GM12892 (cell line): Measurements from ENCODE around the gene RRBP1.

ENCODE experiments used
- POLR2A ChIP-seq: IDR thresholded peaks from 2 replicates; pipeline ENCODE4 v1.6.1; 2011; ENCODE audit warnings: low read depth, low read length, control low read depth
- POLR2AphosphoS5 ChIP-seq: IDR thresholded peaks from 2 replicates; pipeline ENCODE4 v1.6.1; 2011; ENCODE audit warnings: low read depth, low read length, control low read depth

- TF ChIP-seq POLR2AphosphoS5 (no peak), POLR2A (no peak)
Measured at GRCh38 chr20:17688965-17689364, 6.9 kb upstream of the RRBP1 start.
